GM12891 (cell line): ENCODE results near the gene ARHGEF28.

Source experiments
- POLR2A ChIP-seq: IDR thresholded peaks from 2 replicates; pipeline ENCODE4 v1.6.1; 2011; ENCODE audit warnings: low read depth, low read length, control low read depth
- POLR2AphosphoS5 ChIP-seq: IDR thresholded peaks from 2 replicates; pipeline ENCODE4 v1.6.1; 2011; ENCODE audit warnings: low read depth, low read length, control low read depth
- TAF1 ChIP-seq: IDR thresholded peaks from 2 replicates; pipeline ENCODE4 v1.6.1; 2011; ENCODE audit warnings: low read depth, low read length, control low read depth

DNA sequence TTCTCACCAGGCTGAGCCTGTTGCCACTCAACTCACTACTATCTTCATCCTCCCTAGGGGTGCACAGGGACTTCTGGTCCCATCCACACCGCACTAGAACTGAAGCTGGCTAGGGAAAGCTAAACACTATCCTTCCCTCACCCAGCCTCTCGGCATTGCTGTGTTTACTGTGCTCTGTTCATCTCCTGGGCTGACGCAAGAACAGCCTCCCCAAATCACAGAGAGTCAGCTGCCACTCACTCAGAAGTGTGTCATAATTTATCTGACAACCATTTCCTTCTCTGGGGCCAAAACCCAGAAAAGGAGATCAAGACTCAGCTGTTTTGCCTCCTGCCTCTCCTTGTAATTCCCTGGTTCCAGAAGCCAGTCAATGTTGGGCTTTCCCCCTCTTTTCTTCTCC is 92.8 kb downstream of the ARHGEF28 start:
- TF ChIP-seq POLR2A (no peak), TAF1 (no peak), POLR2AphosphoS5 (no peak)
